ENCODE results near the gene ISYNA1.

Gene ISYNA1

GRCh38 chr19:18427080-18427742, 10.7 kb downstream of the ISYNA1 start:
- TF ChIP-seq GATA2 (IDR thresholded peaks at IDR 0.05; ENCODE audit: low read depth, low read length): no peak
- no peak for TF ChIP-seq GATA3 (IDR thresholded peaks at IDR 0.05; ENCODE audit: low read depth, low read length)

GRCh38 chr19:18426416-18426767, 11.5 kb downstream of the ISYNA1 start:
- TF ChIP-seq GATA3 (IDR thresholded peaks at IDR 0.05; ENCODE audit: low read depth, low read length): no peak

- TF ChIP-seq GATA2 (IDR thresholded peaks at IDR 0.05; ENCODE audit: low read depth, low read length) (no peak), GATA3 (IDR thresholded peaks at IDR 0.05; ENCODE audit: low read depth, low read length) (no peak)
These were observed 12.2 kb downstream of the ISYNA1 start for GRCh38 chr19:18425515-18426415.

GRCh38 chr19:18424890-18425514, 12.9 kb downstream of the ISYNA1 start:
- TF ChIP-seq GATA3 (IDR thresholded peaks at IDR 0.05; ENCODE audit: low read depth, low read length): no peak
- TF ChIP-seq GATA2 (IDR thresholded peaks at IDR 0.05; ENCODE audit: low read depth, low read length): no peak

- TF ChIP-seq GATA2 (IDR thresholded peaks at IDR 0.05; ENCODE audit: low read depth, low read length): no peak
- TF ChIP-seq GATA3 (IDR thresholded peaks at IDR 0.05; ENCODE audit: low read depth, low read length): no peak
These were observed 13.6 kb downstream of the ISYNA1 start for GRCh38 chr19:18424122-18424889.

GRCh38 chr19:18423258-18424020, 14.5 kb downstream of the ISYNA1 start:
- TF ChIP-seq GATA2 (IDR thresholded peaks at IDR 0.05; ENCODE audit: low read depth, low read length) (no peak), GATA3 (IDR thresholded peaks at IDR 0.05; ENCODE audit: low read depth, low read length) (no peak)

- TF ChIP-seq GATA3 (IDR thresholded peaks at IDR 0.05; ENCODE audit: low read depth, low read length): no peak
These were observed 15.3 kb downstream of the ISYNA1 start for GRCh38 chr19:18422530-18423191.

- TF ChIP-seq GATA3 (IDR thresholded peaks at IDR 0.05; ENCODE audit: low read depth, low read length) (no peak), GATA2 (IDR thresholded peaks at IDR 0.05; ENCODE audit: low read depth, low read length) (no peak)
These were observed 16.5 kb downstream of the ISYNA1 start for GRCh38 chr19:18421371-18421959.

GRCh38 chr19:18420930-18421329, 17.0 kb downstream of the ISYNA1 start:
- no peak for TF ChIP-seq GATA3 (IDR thresholded peaks at IDR 0.05; ENCODE audit: low read depth, low read length)
- TF ChIP-seq GATA2 (IDR thresholded peaks at IDR 0.05; ENCODE audit: low read depth, low read length): no peak

GRCh38 chr19:18419699-18420460, 18.1 kb downstream of the ISYNA1 start:
- TF ChIP-seq GATA2 (IDR thresholded peaks at IDR 0.05; ENCODE audit: low read depth, low read length) (no peak), GATA3 (IDR thresholded peaks at IDR 0.05; ENCODE audit: low read depth, low read length) (no peak)

- TF ChIP-seq GATA2 (IDR thresholded peaks at IDR 0.05; ENCODE audit: low read depth, low read length) (no peak), GATA3 (IDR thresholded peaks at IDR 0.05; ENCODE audit: low read depth, low read length) (no peak)
These were observed 18.7 kb downstream of the ISYNA1 start, which contains the start of gene SSBP4 for GRCh38 chr19:18419195-18419698. SSBP4 (plus strand) TSS chr19:18419398; CDS start chr19:18419649, 251 bp downstream.
